Central memory CD4-positive, alpha-beta T cell (primary cell): ENCODE measurements around the gene VIPR2.
"Not testable (repeated sequence)": the region's sequence is repeated elsewhere in the genome, so short reads cannot be mapped to it uniquely, and the experiment has no call there.

Experiments used
- DNase-seq: peaks from one replicate; pipeline ENCODE4 v3.0.0; 2022

VIPR2 gene

DNA sequence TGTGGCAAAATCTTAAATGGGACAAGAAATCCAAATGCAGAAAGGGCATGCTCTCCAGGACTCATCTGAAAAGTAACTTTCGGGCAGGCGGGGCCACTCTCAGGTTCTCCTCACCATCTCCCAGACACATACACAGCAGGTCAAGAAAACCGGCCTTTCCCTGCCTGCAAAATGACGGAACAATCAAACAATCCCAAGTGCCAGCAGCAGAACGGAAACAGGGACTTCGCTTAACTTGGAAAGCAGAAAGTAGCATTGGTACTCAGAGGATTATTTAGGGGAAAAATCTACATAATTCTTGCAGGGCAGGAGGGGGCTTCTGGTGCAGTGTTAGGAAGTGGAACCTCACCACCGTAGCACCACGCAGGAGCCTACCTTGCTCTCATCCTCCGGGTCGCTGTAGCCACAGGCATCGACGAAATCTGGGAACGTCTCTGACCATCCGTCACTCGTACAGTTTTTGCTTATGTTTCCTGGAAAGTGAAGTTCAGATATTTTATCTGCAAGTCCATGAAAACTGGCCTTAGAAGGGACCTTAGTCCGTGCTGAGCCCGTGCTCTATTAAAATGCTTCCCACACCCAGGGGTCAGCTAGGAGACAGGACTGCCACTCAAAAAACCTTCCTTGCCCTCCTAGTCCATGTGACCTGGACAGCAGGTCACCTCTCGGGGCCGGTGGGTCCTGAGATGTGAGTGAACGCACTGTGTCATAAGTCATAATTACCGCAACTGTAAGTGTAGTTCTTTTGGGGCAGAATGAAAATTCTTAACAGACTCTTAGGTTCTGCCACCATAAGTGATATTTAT is 41.1 kb downstream of the VIPR2 start:
- no peak for DNase-seq

DNA sequence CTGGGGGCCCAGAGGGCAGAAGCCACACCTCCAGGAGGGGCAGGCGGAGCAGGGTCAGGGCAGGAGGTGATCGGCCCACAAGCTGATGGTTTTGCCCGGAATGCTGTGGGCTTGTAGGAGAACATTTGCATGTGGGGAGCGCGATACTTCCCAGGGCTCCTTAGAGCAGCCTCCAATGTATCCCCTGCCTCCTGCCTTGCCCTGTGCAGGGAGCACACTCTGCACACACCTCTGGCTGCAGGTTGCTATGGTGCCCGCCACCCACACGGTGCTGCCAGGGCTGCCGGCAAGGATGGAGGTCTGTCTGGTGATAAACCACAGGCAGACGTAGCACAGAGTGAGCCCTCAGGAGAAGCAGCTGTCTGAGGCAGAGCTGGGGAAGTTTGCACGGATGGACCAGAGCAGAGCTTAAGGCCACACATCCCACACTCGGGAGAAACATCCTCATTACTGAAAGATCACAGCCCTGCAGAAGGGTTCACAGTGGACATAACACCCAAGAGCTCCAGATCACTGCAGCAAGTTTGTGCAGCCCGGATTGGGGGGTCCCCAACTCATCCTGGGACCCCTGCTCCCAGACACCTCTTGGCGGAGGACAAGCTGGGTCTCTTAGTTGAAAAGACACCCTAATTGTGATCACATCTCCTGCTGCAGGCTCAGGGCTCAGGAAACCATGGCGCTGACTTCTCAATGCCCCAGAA is 41.8 kb downstream of the VIPR2 start:
- DNase-seq = no peak

DNA sequence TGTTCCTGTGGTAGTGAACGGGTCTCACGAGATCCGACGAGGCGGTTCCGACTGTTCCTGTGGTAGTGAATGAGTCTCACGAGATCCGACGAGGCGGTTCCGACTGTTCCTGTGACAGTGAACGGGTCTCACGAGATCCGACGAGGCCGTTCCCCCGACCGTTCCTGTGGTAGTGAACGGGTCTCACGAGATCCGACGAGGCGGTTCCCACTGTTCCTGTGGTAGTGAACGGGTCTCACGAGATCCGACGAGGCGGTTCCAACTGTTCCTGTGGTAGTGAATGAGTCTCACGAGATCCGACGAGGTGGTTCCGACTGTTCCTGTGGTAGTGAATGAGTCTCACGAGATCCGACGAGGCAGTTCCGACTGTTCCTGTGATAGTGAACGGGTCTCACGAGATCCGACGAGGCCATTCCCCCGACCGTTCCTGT is 43.0 kb downstream of the VIPR2 start:
- not testable (repeated sequence) for DNase-seq

DNA sequence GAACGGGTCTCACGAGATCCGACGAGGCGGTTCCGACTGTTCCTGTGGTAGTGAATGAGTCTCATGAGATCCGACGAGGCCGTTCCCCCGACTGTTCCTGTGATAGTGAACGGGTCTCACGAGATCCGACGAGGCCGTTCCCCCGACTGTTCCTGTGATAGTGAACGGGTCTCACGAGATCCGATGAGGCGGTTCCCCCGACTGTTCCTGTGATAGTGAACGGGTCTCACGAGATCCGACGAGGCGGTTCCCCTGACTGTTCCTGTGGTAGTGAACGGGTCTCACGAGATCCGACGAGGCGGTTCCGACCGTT is 43.6 kb downstream of the VIPR2 start:
- DNase-seq = not testable (repeated sequence)

DNA sequence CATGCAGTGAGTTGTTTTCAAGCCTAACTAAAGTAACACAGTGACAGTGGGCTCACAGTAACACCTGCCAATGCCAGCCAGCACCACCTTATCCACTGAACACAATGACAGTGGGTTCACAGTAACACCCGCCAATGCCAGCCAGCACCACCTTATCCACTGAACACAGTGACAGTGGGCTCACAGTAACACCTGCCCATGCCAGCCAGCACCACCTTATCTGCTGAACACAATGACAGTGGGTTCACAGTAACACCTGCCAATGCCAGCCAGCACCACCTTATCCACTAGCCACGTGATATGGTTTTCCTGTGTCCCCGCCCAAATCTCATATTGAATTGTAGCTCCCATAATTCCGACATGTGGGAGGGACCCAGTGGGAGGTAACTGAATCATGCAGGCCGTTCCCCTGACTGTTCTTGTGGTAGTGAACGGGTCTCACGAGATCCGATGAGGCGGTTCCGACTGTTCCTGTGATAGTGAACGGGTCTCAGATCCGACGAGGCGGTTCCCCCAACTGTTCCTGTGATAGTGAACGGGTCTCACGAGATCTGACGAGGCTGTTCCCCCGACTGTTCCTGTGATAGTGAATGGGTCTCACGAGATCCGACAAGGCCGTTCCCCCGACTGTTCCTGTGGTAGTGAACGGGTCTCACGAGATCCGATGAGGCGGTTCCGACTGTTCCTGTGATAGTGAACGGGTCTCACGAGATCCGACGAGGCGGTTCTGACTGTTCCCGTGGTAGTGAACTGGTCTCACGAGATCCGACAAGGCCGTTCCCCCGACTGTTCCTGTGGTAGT is 44.2 kb downstream of the VIPR2 start:
- DNase-seq = not testable (repeated sequence)

DNA sequence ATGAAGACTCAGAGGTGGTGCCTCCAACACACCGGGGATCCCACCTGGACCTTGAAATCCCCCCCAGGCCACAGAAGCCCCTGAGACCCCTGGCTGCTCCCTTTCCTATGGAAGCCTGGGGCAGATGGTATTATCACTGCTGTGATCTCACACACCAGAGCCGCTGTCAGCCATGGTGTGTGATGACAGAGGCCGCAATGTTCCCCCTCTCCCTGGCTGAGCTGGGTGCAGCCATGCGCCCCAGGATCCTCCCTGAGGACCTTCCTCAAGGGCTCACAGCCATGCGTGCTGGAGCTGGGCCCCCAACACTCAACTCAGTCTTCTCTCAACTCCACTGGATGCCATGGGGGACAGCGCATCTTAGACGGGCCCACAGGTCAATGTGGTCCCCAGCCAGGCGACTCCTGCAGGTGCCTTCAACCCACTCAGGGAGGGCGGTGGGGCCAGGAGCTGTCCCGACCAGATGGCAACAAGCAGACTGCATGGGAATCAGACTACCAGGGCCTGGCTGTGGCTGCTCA is 44.9 kb downstream of the VIPR2 start:
- DNase-seq = no peak

DNA sequence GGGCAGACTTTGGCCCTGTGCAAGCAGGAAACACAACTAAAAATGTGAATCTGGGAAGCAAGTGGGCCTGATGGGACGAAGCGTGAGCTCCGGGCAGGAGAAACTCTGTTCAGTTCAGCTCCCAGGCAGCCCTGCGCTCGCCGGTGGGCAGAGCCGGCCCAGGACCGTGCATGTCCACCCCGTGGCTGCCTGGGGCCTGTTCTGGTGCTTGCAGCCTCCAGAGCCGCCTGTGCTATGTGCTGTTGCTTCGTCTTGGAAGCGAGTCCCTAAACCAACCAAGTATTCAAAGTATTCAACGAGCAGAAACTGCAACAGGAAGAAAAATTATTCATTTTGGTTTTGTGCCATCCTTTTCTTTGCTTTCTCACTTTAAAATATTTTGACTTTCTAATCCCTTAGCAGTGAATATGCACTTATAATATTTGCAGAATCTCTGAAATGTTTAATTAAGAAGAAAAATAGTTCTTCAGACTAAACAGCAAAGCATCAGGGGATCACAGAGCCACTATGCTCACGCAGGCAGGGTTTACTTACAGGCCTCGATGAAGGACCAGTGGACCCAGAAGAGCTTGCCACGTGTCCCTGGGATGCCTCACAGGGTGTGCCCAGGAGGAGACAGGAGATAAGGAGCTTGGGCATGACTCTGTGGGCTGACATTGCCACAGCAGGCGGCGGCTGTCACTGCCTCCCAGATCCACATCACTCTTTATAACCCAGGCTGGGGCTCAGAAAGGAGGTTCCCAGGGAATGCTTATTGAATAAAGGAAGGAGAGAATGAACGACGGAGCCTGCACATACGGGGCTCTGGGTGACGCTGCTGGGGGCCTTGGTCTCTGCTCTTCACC is 45.6 kb downstream of the VIPR2 start:
- DNase-seq = no peak

DNA sequence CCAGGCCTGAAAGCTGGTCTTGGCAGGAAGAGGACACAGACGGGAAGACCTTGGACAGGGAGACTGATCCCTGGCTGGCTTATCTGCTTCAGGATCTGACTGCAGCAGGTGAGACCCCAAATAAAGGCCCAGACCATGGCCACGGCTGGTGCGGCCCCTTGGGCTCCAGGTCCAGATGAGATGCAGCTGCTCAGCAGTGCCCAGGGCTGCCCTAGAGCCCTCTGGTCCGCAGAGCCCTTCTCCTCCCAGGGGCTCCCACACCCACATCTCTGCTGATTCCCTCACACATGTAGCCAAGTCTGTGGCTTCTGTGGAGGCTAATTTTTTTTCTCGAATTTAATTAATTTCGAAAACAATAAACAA is 46.3 kb downstream of the VIPR2 start:
- no peak for DNase-seq

DNA sequence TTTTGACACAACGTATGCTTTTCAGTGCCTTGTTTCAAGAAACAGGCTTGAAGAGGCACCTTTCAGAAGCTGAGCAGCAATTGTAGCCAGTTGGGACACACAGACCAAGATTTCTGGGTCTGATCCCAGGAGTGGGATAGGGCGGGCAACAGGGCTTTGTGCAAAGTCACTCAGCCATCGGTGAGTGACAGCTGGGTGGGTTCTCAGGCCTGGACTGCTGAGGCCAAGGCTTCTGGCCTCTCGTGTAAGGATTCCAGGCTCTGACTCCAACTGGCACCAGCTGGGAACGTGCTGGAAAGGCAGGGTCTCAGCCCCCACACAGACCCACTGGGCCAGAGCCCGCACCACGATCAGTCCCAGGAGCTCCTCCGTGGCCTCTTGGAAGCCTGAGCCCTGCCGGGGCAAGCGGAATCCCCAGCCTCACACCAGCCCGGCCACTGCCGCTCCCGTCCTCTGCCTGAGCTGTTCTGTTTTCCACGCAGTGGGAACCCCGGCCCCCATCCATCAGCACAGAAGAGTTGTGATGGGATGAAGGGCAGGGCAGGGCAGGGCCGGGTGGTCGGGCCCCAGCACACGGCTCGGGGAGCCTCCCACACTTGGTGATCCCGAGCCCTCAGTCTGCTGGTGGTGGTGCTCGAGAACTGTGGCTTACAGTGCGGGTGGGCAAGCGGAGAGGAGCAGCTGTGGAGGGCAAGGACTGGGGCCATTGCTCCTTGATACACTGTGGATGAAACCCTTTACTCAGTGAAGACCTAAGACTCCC is 46.8 kb downstream of the VIPR2 start:
- no peak for DNase-seq

DNA sequence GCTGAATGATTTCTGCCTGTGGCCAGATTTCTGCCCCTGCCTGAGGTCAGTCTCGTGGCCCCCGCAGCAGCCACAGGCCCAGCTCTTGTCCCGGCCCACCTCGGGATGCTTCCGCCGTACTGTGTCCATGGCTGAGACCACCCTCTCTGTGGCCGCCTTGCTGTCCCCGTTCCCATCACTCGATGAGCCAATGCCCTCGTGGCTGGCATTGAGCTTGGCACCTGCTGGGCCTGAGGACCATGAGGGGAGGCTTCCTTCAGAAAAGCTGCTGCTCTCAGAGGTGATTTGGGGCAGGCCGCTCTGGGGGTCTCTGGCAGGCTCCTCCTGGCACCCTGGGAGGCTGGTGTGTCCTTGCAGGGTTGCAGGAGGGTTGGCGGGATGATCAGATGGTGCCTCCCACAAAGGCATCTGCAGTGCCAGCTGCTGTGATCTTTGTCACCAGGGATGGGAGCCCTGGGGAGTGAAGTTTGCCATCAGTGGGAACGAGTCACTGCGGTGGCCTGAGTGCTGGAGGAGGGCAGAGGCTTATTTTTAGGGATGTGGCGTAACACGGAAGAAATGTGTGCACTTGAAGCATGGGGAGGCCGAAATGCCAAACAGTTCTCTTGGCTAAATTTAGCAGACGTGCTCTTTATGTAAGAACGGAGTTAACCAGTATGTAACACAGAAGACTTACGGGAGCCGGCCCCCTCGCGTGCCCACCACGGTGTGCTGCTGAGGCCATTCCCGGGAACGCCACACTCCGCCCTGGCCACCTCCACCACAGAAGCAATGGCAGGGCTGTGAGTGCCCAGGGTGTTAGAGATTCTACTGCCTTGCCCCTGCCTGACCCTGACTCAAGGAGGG is 47.7 kb downstream of the VIPR2 start:
- DNase-seq = no peak

DNA sequence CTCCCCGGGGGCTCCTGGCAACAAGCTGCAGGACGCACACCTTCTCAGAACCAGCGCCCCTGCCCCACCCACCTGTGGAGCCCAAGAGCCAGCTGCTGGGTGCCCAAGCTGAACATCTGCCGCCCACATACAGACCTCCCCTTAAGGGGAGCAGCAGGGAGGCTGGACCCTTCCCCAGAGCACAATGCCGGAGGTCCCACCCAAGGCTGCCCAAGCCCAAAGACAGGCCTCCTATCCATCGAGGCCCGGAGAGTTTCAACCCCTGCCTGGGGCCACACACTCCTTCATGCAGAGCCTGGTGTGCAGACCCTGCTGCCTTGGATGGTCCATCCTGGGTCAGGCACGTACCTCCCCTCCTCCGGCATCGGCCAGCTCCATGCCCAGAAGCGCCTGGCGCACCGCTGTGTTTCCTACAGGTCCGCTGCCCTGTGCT is 48.7 kb downstream of the VIPR2 start:
- DNase-seq = no peak

DNA sequence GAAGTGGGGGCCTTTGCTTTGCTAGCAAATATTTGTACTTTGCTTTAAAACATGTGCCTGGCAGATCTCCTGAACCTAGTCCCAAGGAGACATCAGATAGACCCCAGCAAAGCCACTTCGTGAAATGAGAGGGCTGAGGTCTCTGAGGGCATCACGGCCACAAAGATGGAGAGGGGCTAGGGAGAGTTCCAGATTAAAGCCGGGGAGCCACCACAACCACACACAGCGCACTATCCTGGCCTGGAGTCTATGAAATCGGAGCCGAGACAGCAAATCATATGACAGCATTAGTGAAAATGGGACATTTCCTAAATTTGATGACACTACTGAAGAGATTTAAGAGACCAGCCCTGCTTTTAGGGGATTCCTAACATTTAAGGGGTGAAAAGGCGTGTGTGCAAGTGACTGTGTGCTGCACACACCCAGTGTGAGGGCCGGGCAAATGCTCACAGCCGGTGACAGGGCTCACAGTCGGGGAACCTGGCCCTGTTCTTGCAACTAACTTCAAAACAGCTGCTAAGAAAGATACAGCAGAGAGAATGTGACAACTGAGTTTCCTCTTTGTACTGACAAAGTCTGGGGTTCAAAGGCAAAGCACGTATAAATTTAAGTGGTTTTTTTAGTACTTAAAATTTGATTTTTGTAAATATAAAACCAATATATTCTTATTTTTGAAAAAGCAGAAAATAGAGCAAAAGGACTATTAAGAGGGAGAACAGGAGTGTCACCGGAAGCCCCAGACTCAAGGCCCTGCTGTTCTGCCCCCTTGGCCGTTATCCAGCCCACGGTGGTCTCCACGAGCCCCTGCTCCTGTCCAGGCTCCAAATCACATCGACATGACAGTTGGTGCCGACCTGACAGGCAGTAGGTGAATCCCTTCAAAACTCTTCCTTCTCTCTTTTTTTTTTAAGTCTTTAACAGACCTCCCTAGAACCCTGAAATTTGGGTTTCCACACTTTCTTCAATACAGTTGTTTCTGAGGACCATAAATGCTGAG is 49.5 kb downstream of the VIPR2 start:
- DNase-seq = no peak

DNA sequence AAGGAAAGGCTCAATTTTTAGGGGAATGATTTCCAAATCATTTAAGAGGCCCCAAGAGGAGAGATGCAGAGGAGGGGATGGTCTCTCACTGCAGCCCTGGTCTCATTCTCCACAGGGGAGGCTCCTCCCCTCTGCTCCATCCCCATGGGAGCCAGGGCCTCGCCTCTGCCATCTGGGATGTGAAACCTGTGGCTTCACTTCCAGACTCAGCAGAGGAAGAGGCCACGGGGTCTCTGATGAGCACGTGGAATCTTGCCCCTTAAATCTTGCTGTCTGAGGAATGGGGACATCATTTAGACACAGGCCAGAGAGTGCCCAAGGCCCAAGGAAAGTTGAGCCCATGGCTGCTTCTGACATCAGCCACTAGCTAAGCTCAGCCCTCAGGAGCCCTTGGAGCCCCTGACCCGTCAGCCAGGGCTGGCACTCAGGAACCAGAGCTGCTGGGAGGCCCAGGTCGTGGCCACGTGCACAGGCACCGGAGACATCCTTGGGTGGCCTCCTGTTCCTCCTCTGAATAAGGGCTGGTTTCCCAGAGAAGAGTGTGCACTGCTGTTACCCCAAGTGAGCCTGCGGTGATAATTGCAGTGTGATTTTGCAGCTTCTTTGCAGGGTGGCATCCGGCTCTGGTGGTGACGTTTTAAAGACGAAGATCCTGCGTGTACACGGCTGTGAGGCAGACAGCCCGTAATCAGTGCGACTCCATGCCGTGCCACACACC is 50.5 kb downstream of the VIPR2 start:
- DNase-seq = no peak

DNA sequence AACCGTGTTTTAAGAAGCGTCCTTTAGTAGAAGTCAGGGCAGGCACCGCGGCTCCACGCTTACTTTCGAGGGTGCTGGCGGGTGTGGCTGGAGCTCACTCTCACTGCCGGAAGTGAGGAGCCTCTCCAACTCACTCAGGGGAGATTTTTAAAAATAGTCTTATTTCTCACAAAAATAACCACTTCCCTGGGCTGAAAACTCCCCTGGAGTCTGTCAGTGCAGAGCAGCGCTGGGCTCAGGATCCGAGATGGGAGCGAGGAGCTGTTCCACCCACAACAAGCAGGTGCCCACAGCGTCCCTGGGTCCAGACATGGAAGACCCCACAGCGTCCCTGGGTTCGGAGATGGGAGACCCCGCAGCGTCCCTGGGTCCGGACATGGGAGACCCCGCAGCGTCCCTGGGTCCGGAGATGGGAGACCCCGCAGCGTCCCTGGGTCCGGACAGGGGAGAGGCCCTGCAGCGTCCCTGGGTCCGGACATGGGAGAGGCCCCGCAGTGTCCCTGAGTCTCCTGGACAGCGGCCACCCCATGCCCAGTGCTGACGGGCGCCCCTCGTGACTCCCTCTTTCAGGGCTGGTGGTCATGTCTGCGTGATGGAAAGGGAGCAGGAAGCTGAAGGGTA is 51.2 kb downstream of the VIPR2 start:
- DNase-seq = no peak

DNA sequence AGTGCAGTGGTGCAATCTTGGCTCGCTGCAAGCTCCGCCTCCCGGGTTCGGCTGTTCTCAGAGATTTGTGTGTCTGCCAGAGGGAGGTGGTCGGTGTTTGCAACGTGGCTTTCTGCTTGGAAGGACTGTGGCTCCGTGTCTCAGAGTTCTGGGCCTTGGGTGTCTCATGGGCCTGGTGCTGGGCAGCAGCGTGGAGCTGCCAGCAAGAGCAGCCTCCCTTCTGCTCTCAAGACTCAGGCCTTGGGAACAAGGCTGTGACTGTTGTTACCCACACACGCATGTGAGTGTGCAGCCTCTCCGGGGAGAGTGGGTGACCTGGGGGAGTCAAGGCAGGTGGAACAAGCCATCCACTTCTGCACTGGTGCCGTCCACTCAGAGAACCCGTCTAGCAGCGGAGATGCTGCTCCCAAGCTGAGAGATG is 52.0 kb downstream of the VIPR2 start:
- no peak for DNase-seq

DNA sequence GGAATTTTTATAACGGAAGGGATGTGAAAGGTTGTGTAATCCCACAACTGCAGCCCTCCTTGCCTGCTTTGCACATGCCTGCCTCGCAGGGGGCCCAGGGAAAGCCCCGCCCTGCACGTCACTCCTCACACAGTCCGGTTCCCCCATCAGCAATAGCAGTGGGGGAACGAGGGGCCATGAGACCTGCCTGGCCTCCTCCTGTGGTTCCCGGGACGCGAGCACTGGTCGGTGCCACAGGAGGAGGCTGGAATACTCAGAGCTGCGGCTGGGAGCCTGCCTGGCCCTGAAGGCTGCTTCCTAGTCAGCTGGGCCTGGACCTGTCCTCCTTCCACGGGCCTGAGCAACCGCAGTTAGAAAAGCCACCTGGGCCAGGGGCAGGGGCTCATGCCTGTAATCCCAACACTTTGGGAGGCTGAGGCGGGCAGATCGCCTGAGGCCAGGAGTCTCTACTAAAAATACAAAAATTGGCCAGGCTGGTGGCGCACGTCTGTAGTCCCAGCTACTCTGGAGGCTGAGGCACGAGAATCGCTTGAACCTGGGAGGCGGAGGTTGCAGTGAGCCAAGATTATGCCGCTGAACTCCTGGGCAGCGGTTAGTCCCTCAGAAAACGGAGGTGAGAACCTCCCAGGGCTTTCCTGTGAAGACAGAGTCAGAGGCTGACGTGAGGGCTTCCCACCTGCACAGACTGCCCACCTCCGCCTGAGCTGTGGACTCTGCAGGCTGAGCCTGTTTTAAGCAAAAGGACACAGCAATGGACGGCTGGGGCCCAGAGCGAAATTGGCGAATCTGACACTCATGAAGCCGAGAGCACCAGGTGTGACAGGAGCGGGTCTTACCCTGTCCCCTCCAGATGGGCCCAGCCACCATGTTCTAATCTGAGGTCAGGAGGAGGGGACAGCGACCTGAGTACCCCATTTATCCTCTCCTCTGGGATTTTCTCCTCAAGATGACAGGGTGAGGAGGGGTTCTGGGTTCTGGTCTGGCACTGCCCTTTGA is 52.9 kb downstream of the VIPR2 start:
- no peak for DNase-seq

DNA sequence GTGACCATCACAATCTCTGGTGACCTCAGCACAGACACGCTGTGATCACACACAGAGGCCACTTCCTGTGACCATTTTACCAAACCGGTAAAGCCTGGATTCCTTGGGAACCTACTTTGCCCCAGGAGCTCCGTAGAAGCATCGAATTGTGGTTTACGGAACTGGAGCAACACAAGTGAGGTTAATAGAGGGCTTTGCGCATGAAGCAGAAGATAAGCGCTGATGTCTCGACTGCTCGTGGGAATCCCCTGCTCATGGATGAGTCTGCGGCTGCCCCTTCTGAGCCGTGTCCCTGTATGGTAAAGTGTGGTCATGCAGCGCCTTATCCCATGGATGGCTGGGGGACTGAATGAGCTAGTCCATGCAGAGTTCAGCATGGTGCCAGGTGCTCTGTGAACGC is 53.6 kb downstream of the VIPR2 start:
- no peak for DNase-seq
